OCI-LY3 (cell line): ENCODE measurements around the gene BCL6B.

Source experiments
- CTCF ChIP-seq: fragments of 200-600, 300-600 bp; sonication (generic); IDR thresholded peaks from 2 replicates; pipeline ENCODE4 v1.5.1; 2014; ENCODE audit warnings: antibody characterized with exemption, low read length, low read depth
- EZH2phosphoT487 ChIP-seq: fragments of 200-600 bp; shearing (Covaris generic); IDR thresholded peaks from 2 replicates; pipeline ENCODE4 v1.6.1; 2018; ENCODE audit warnings: antibody characterized with exemption, mixed run types, low read depth

GRCh38 chr17:6981426-6981825, 41.4 kb upstream of the BCL6B start:
- no peak for TF ChIP-seq CTCF
- TF ChIP-seq EZH2phosphoT487 = no peak
